DMS 273 (cell line): ENCODE data around the gene LAPTM5.
A peak's percentile ranks its signal among the peaks of the same experiment; 100 is the strongest.

Experiments
- DNase-seq: peaks from one replicate; lab custom pipeline; 2025; ENCODE audit not compliant: unreplicated experiment; lab: John Stamatoyannopoulos, UW

Gene LAPTM5

DNA sequence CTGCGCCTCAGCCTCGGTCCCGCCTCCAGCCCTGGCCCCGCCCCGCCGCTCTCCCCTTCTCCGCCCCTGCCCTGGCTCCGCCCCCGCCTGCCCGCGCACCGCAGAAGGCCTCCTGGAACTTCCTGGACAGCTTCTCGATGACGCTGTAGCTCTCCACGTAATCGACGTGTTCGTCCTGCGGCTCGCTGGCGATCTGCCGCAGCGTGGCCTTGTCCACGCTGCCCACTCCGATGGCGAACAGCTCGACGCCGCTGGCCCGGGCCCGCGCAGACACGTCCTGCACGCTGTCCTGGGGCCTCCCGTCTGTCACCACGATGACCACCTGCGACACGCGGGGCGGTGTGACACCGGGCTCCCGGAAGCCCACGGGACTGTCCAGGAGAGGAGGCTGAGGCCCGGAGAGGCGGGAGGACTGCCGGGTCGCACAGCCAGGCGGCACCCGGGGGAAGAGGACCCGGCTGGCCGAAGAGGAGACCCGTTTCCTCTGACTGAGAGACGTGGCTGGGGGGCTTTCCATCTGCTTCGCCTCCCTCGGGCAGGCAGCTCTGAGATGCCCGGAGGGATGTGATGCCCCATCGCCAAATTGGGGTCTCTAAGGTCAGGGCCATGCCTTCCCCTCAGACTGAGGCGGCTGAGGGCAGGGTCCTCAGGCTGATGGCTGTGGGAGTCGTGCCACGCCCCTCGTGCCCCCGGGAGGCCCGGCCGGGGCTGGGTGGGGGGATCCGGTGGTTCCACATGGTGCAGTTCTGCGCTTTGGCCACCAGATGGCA is 38.8 kb downstream of the LAPTM5 start:
- peak; percentile 89 for DNase-seq

DNA sequence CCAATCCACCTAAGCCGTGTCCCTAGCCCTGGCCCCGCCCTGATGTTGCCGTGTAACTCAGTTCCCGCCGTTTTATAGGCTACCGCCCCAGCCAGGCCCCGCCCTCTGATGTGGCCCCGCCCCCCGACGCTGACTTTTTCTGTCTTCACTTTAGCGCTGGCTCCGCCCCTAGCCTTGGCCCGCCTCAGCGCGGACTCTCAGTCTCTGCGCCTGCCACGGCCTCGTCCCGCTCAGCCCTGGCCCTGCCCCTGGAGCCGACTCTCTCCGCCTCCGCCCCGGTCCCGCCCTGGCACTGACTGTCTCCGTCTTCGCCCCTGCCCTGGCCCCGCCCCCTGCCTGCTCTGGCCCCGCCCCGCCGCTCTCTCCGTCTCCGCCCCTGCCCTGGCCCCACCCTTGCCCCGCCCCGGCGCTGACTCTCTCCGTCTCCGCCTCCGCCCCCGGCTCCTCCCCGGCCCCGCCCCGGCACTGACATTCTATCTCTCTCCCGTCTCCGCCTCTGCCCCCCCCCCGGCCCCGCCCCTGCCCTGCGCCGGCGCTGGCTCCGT is 39.4 kb downstream of the LAPTM5 start:
- DNase-seq = peak; percentile 99

DNA sequence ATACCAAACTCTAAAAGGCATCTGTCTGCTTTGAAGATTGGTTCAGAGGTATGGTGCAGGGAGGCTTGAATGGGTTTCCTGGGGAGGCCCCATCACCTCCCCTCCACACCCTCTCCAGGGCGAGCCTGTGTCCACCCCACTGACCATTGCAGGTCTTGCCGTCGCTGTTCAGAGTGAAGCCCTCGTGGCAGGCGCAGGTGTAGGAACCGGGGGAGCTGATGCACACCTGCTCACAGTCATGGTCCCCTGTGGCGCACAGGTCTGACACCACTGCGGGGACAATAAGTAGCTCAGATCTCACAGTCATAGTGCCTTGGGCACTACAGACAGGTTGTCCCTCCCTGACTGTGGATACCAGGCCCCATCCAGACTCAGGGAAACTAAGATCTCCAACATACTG is 40.9 kb downstream of the LAPTM5 start:
- DNase-seq = no peak

DNA sequence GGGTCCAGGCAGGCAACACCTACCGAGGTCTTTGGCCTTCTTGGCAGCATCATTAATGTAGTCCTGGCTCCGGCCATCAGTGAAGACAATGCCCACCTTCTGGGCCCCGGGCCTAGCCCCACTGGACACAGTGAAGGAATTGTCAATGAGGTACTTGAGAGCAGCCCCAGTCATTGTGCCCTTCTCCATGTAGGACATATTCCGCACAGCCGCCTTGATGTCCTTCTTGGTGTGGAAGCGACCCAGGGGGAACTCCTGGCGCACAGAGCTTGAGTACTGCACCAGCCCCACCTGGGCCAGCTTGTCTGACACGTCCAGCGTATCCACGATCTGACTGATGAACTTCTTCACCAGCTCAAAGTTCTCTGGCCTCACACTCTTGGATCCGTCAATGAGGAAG is 41.7 kb downstream of the LAPTM5 start:
- no peak for DNase-seq

DNA sequence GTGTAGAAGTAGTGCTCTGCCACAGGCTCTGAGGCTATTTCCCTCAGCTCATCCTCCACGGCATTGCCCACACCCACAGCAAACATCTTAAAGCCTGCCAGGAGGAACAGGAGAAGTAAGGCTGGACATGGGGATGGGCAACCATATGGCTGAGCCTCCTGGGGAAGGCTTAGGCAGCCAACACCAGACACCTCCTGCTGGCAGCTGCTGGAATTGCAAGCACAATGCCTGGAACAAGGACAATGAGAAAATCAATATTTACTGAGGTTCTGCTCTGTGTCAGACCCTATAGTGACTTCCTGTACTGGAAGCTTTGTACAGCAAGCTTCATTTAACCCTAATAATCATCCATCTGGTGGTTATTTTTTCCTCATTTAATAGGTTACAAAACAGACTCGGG is 42.4 kb downstream of the LAPTM5 start:
- peak; percentile 67 for DNase-seq

DNA sequence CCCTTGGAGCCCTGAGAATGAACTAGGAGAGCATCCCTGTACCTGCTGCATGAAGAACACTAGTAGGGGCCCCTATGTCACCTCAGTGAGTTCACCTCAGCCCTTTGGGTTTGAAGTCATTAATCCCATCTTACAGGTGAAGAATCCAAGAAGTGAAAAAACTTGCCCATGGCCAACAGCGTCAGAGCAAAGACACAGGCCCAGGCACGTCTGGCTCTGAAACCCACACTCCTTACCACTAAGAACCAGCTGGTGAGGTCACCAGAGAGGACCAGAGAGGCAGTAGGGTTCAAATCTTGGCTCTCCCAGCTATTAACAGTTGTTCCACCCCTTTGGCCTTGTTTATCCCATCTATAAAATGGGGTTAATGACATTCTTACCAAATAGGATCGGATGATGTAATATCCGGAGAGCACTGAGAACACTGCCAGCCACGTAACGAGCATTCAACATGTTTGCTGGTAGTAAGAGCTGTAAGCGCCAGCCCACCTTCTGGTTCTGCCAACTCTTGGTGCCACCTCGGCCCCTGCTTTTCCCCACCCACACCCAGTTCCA is 43.0 kb downstream of the LAPTM5 start:
- no peak for DNase-seq

DNA sequence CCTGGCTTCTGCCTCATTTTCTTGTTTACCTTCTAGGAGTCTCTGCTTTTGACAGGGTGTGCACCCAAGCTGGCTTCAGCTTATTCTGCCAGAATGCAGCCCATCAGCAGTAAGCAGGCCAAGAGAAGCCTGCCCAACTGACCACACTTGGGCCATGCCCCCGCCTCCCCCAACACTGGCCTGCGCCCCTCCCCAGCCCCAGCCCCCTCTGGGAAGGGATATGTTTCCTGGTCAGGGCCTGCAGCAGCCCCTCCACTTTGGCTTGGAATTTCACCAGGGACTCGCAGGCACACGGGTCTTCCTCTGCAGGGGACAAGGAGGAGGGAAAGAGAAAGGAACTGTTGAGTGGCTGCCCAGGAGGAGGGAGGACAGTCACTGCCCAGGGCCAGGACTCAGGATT is 43.5 kb downstream of the LAPTM5 start:
- no peak for DNase-seq

DNA sequence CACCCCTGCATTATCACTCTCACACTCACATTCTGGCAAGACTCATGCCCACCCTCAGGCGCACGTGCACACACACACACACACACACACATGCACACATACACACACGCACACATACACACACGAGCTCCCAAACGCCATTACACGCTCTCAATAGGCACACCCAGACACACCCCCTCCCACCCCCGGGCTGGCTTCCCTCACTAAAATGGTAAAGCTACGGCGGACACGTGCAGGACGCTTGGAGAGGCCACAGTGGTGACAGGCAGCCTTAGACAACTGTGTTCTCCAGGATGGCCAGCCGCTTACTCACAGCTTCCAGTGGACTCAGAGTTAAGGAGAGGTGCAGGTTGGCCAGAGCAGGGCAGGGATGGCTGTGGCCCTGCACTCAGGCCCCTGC is 44.3 kb downstream of the LAPTM5 start:
- no peak for DNase-seq

DNA sequence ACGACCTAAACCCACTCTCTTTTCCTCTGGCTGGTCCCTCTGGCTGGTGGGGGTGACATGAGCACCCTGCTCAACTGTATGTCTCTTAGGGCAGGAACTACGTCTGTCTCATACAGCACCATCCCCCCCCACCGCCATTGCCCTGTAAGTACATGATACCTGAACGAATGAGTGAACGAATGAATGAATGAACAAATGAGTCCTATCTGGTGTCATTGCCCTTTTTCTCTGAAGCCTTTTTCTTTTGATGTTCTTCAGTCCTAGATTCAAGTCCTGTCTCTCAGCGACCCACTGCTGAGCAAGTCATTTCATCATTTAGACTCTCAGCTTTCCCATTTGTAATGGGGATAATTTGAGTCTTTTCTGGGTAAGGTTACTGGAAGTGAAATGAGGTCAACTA is 45.0 kb downstream of the LAPTM5 start:
- no peak for DNase-seq

DNA sequence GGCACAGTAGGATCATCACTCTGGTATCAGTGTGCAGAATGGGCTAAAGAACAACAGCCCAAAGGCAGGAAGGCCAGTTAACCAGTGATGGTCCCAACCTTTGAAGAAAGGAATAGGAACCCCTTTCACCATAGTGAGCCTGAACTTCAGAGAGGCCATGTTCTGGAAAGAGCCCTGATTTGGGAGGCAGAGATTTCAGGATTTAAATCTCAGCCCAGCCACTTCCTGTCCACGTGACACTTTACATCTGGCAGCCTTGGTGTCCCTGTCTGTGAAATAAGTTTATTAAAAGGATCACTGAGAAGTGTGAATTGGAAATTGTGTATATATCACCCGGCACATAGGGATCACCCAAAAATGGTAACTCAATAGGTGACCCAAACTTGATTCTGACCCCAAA is 47.2 kb downstream of the LAPTM5 start:
- no peak for DNase-seq

DNA sequence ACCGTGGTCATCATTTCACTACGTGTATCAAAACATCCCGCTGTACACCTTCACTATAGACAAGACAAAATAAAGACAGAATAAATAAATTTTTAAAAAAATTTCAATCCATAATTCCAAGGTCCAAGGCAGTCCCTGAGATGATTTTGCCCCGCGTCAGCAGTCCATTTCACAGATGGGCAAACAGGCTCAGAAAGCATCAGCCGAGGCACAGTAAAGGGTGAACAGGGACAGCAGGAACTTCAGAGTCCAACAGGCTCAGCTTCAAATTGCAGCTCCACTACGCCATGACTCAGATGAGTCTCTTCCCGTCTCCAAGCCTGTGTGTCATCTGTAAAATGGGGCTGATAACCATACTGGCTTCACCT is 49.2 kb downstream of the LAPTM5 start:
- no peak for DNase-seq

DNA sequence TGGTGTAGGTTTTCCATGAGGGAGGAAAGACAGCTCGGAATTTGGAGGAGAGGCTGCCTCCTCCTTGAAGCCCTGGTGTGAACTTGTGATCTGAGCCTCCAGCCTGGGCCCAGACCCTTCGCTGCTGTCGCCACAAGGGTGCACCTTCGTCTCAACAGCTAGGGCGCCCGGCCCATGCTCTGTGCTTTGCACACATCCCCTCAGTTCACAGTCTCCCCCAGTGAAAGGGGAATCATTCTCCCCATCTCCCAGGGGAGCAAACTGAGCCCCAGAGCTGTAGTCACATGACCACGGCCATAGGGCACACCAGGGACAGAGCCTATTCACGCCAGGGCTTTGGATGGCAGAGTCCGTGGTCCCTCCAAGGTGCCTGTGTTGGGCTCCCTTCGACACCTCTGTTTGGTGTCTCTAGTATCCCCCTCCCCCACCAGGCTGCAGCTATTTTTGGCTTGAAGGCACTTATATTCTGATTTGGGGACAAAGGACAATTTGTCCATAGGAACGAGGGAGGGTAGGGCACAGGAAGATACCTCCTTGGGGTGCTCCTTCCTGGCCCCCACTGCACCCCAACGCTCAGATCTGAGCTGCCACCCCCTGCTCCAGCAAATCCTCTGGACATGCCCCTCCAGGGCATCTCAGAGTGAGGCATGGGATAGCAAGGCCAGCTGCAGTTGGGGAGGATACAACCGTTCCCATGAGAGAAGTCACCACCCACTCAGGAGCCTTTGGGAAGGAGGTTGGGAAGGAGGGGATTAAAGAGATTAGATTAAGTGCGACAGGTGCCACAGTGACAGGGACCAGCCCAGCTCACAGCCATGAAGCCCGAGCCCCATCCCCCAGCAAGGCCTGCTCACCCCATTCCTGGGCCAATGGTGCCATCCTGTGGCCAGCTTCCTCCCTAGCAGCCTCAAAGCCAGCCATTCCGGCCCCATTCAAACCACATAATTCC is 49.9 kb downstream of the LAPTM5 start:
- peak; percentile 85 for DNase-seq

DNA sequence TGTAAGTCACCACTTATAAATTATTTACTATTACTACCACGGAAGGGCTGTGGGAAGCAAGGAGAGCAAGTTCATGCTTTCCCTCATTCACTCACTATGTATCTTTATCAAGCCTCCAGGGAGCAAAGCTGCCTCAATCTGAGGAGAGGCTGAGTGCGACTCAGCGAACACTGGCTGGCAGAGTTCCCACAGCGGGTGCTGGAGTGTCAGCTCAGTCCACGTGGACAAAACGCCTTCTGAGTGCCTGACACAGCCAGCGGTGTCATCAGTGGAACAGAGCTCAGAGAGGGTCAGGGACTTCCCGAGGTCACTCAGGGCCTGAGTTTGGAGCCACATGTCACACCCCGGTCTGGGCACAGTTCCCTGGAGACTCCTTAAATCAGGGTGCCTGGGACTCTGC is 51.0 kb downstream of the LAPTM5 start:
- DNase-seq = peak; percentile 50

DNA sequence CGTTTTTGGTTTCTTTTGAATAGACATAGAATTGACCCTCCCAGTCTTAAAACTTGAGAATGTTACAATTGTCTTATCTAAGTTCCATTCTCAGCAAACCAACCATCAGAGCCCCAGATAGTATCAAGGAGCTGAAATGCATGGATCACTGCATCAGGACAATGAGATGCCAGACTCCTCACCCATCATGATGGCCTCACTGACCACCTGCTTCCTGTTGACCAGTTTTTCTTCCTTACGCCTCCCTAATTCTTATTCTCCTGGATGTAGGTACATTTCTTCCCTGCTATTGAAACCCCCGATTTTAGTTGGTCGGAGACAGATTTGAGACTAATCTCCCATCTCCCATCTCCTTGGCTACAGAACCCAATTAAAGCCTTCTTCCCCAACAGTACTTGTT is 51.9 kb downstream of the LAPTM5 start:
- DNase-seq = no peak

DNA sequence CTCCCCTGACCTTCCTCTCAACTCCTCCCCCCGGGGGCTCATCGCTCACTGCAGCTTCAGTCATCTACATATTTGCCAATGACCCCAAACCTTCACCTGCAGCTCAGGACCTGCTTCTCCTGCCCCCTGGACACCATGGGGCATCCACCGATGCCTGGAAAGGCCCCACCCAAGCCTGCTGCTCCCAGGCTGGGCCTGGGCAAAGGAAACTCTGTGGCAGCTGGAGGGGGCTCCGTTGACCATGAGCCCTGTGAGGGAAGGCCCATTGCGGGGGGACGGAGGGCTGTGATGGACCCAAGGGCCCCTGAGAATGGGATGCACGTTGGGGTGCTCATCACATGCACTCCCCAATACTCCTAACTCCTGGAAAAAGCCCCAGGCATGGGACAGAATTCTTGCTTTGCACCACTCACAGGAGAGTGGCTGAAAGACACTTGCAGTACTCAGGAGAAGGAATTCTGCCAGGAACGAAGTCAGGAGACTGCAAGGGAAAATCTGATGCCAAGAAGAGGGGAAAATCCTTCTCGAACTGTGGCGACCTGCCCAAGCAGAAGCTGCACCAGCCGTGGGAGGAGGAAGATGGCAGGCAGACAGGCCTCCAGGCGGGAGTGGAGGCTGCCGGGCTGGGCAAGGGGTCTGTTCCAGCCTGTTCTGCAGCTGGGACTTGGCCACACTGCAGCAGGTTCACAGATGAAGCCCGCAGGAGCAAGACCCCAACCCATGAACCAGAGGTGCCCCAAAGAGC is 52.6 kb downstream of the LAPTM5 start:
- DNase-seq = no peak

DNA sequence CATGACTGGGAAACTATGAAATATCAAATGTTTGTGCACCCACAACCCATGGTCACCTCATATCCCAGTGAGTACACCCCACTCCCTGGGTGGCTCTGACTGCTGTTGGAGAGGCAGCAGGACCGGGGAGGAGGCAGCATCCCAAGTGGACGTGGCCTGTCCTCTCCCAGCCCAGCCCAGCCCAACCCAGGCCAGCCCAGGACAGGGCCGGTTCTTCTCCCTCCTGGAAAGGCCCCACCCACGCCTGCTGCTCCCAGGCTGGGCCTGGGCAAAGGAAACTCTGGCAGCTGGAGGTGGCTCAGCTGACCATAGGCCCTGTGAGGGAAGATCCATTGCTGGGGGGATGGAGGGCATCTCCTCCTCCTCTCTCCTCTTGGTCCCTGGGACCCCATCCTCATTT is 53.3 kb downstream of the LAPTM5 start:
- DNase-seq = no peak

DNA sequence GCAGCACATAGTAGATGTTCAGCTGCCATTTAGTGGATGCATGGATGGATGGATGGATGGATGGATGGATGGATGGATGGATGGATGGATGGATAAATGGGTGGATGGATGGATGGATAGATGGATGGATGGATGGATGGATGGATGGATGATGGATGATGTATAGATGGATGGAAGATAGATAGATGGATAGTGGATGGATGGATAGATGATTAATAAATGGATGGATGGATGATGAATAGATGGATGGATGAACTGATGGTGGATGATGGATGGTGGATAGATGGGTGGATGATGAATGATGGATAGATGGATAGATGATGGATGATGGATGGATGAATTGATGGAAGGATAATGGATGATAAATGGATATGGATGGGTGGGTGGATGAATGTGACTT is 54.8 kb downstream of the LAPTM5 start:
- DNase-seq = no peak

DNA sequence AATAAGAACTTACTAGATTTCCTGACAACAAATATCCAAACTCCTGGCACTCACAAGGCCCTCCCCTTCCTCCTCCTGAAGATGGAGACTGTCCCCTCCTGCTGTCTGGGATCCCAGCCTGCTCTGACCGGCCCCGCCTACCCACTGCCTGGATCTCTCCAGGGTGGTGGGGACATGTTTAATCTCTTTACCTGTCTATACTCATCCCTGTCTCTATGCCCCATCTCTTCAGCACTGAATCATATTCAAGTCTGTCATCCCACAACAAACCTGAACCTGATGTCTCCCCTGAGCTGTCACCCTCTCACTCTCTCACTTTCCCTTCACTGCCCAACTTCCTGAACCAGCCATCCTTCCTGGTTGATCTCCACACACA is 56.3 kb downstream of the LAPTM5 start:
- no peak for DNase-seq

DNA sequence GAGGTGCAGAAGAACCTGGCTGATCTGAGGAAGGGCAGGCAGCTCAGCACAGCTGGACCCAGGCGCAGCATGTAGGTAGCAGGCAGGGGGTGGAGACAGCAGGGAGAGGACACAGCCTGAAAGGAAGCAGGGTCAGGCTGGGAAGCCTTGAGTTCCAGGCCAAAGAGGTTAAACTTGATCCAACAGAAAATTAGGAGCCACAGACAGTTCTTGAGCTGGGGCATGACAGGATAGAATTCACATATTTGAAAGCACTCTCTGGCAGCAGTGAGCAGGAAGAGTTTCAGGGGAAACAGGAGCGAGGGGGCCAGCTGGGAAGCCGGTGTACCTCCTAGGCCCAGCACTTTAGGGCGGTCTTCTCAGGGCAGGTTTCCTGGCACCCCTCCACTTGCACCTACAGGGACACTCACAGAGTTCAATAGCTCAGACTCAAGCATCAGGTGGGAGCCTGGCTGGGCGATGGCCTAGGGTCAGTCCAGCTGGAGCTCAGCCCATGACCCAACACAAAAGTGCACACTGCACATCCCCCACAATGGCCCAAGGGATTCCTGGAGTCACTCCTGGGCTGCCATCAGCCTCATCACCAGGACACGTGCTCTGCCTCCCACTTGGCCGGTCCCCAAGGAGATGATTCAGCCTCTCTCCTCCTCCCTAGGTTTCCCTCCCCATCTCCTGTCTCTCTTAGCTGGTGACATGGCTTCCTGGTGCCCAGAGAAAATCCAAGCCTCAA is 56.9 kb downstream of the LAPTM5 start:
- peak; percentile 22 for DNase-seq

DNA sequence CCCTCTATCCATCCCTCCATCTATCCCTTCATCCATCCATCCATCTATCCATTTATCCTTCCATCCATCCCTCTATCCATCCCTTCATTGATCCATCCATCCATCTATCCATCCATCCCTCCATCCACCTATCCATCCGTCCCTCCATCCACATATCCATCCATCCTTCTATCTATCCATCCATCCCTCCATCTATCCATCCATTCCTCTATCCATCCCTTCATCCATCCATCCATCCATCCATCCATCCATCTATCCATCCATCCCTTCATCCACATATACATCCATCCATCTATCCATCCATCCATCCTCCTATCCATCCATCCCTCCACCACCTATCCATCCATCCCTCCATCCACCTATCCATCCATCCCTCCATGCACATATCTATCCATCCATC is 57.8 kb downstream of the LAPTM5 start:
- DNase-seq = no peak
